IgD-negative memory B cell (primary cell): ENCODE data around the gene RPL3. TPM values are rescaled to one million over a fixed set of nuclear protein-coding genes. Genes with fewer than 3 reads are reported as not detected.
A peak's percentile ranks its signal among the peaks of the same experiment; 100 is the strongest.

Source experiments
- H3K27ac Mint-ChIP-seq, 3 donors: one replicate each; pipeline ENCODE4 v1.8.0; 2020 to 2022; ENCODE audit warnings: mild to moderate bottlenecking in 3 of 3, mixed read lengths in 3 of 3, moderate library complexity in 1 of 3
- H3K27me3 Mint-ChIP-seq: one replicate; pipeline ENCODE4 v1.8.0; 2021; ENCODE audit warnings: mixed read lengths
- H3K36me3 Mint-ChIP-seq: one replicate; pipeline ENCODE4 v1.8.0; 2020; ENCODE audit warnings: mild to moderate bottlenecking, mixed read lengths
- H3K4me1 Mint-ChIP-seq, 3 donors: one replicate each; pipeline ENCODE4 v1.8.0; 2020 to 2022; ENCODE audit warnings: mixed read lengths in 3 of 3, mild to moderate bottlenecking in 1 of 3
- H3K4me3 Mint-ChIP-seq, 4 donors: one replicate each; pipeline ENCODE4 v1.8.0; 2020 to 2022; ENCODE audit warnings: mild to moderate bottlenecking in 4 of 4, mixed read lengths in 4 of 4, moderate library complexity in 3 of 4
- H3K9me3 Mint-ChIP-seq, 3 donors: one replicate each; pipeline ENCODE4 v1.8.0; 2020 to 2021; ENCODE audit warnings: mixed read lengths in 3 of 3, mild to moderate bottlenecking in 1 of 3
- polyA plus RNA-seq: library from polyadenylated mRNA; unstranded; fragments of 300-500 nt; fragmentation: Illumina TruSeq; gene quantifications from one replicate; pipeline ENCODE4 v1.2.3, GENCODE V29; 2021

RPL3 gene
- polyA plus RNA-seq, 1 donor from 2014 or later = 4,030 TPM

DNA sequence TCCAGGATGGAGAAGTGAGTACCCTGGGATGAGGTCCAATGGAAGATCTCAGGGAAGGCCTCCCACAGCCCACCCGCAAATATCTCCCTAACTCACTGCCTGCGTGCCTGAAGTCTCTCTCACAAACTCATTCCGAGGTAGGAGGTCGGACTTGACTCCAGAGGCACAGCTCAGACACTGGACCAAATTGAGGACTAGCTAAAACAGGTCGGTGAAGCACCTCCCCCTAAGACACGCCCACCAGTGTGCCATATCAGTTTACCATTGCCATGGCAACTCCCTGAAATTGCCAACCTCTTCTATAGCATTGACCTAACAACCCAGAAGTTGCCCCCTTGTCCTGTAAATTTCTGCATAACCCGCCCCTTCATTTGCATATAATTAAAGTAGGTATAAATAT is 17.5 kb downstream of the RPL3 start:
- H3K4me1 Mint-ChIP-seq = peaks cover 15 to 23% (median 22%) of the 10 kb centered on the region in 3 donors
- H3K36me3 Mint-ChIP-seq = no peaks in the 10 kb centered on the region
- no peaks in the 10 kb centered on the region for H3K9me3 Mint-ChIP-seq
- H3K27ac Mint-ChIP-seq = no peak overlapping the region
- peaks cover 2% of the 10 kb centered on the region for H3K27me3 Mint-ChIP-seq
- no peak overlapping the region for H3K4me3 Mint-ChIP-seq

DNA sequence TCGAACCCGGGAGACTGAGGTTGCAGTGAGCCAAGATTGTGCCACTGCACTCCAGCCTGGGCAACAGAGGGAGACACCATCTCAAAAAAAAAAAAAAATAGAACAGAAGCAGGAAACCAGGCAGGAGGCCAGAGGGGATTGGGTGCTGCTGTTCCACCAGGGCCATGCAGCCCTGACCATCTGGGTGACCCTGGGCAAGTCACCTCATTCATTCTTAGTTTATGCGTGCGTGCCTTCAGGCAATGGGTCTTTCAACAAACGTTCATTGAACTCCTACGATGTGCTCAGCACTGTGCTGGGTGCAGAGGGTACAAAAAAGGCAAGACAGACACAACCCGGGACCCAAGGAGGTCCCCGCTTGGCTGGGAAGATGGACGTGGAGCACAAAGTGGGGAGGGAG is 18.3 kb downstream of the RPL3 start:
- Mint-ChIP-seq H3K9me3 (no peaks in the 10 kb centered on the region), H3K27me3 (peaks cover 2% of the 10 kb centered on the region), H3K4me3 (peak overlapping the region in 1 of 4 donors; percentile 79), H3K4me1 (peaks cover 15 to 23% (median 19%) of the 10 kb centered on the region in 3 donors), H3K36me3 (no peaks in the 10 kb centered on the region), H3K27ac (no peak overlapping the region)

DNA sequence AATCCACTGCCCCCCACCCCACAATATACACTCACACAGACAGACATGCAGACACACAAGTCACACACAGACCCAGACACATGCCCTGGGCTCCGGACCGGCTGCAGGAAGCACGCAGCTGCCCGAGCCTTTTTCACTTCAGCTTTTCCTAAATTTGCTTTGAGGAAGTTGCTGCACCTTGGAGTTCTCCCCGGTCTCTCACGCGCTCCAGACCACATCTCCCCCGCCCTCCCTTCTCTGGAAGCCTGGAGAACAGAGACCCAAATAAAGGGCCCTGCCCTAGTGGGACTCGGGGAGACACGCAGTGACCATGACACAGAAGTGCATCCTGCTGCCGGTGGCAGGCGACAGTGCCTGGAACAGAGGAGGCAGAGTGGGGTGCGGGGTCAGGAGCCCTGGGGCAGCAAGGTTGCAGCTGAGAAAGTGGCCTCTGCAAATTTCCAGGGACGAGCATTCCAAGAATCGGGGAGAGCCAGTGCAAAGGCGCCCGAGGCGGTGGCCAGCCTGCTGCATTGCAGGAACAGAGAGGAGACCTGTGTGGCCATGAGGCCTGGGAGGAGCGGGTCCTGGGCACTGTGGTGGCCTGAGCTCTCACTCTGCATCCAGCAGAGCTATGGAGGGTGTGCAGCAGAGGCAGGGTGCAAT is 19.1 kb downstream of the RPL3 start:
- H3K9me3 Mint-ChIP-seq = no peaks in the 10 kb centered on the region
- H3K4me3 Mint-ChIP-seq = peak overlapping the region; percentile 21 to 91 (median 58)
- peak overlapping the region in 2 of 3 donors; percentile 42 to 47 for H3K27ac Mint-ChIP-seq
- no peaks in the 10 kb centered on the region for H3K36me3 Mint-ChIP-seq
- H3K27me3 Mint-ChIP-seq = peaks cover 2% of the 10 kb centered on the region
- H3K4me1 Mint-ChIP-seq = peaks cover 15 to 23% (median 19%) of the 10 kb centered on the region in 3 donors

DNA sequence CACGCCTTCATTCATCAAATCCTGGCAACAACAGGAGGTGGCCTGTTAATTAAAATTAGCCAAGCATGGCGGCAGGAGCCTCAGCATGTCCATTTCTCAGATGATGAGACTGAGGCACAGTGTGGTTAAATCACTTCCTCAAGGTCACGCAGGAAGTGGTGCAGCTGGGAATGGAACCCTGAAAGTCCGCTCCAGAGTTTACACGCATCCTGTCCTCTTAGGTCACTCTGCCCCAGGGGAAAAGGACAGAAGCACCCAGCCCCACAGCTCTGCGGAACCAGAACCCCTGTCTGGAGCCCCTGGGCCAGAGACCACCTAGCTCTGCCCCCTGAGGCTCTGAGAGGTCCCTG is 19.6 kb downstream of the RPL3 start:
- peaks cover 15 to 23% (median 19%) of the 10 kb centered on the region in 3 donors for H3K4me1 Mint-ChIP-seq
- no peaks in the 10 kb centered on the region for H3K36me3 Mint-ChIP-seq
- no peaks in the 10 kb centered on the region for H3K9me3 Mint-ChIP-seq
- peak overlapping the region in 1 of 3 donors; percentile 42 for H3K27ac Mint-ChIP-seq
- peaks cover 2% of the 10 kb centered on the region for H3K27me3 Mint-ChIP-seq
- H3K4me3 Mint-ChIP-seq = peak overlapping the region; percentile 21 to 91 (median 58)

DNA sequence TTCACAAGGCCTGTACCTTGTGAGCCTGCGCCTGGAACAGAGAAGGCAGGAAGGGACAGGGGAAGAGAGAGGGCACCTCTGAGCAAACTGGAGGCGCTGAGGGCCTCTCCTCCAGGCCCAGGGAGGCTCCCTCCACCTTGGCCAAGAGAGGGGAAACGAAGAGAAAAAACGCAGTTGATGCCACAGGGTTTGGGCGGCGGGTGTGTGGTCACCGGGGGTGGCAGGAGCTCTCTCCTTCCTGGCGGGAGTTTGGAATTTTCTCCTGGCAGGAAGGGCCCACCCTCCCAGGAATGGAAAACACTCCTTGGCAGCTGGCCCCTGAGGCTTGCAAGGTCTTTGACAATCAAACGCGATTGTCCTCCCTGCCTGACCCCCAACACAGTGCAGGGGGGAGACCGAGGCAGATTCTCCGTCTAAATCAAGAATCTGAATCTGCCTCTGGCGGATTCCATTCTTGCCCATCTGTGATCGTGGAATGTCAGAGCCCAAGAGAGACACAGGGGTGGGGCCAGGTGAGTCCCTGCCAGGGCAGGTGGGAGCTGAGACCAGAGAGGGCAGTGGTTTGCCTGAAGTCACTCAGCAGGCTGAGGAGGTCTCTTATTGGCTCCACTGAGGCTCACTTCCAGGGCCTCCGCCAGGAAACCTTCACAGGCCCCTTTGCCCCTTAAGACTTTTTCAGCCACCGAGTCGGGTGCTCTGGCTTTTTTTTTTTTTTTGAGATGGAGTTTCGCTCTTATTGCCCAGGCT is 21.0 kb downstream of the RPL3 start:
- H3K4me3 Mint-ChIP-seq = no peak overlapping the region
- H3K4me1 Mint-ChIP-seq = peaks cover 15 to 23% (median 19%) of the 10 kb centered on the region in 3 donors
- no peak overlapping the region for H3K27ac Mint-ChIP-seq
- H3K27me3 Mint-ChIP-seq = peaks cover 2% of the 10 kb centered on the region
- no peaks in the 10 kb centered on the region for H3K9me3 Mint-ChIP-seq
- H3K36me3 Mint-ChIP-seq = no peaks in the 10 kb centered on the region

DNA sequence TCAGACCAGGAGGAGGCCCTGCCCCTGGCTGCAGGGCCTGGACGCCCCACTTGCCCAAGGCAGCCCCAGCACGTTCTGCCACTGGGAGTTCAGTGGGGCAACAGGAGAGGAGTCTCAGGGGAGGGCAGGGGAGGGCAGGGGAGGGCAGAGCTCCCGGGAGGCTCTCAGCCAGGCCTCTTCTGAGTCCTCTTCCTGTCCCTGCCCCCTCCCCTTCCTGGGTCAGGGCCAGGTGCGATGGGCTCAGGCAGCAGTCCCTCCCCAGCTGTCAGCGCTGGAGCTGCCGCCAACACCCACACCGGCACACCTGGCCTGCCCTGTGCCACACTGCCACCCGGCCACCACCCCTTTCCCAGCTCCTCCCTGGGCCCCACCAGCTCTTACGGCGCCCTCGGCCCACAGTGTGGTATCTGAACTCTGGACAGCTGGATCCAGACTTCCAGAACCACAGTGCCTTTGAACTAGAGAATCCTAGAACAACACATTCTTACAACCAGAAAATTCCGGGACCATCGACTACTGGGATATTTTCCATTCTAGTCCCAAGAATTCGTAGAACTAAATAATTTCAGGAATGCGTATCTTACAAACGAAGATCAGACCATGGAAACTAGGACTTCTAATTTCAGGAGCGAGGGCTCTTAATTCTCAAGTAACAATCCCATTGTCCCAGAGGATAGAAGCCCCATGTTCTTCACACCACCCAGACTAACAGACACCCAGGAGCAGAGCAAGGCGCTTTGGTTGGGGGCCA is 21.8 kb downstream of the RPL3 start:
- Mint-ChIP-seq H3K36me3 (no peaks in the 10 kb centered on the region), H3K9me3 (no peaks in the 10 kb centered on the region), H3K4me3 (no peak overlapping the region), H3K27ac (peak overlapping the region in 1 of 3 donors; percentile 24), H3K27me3 (peaks cover 2% of the 10 kb centered on the region), H3K4me1 (peaks cover 15 to 23% (median 19%) of the 10 kb centered on the region in 3 donors)

DNA sequence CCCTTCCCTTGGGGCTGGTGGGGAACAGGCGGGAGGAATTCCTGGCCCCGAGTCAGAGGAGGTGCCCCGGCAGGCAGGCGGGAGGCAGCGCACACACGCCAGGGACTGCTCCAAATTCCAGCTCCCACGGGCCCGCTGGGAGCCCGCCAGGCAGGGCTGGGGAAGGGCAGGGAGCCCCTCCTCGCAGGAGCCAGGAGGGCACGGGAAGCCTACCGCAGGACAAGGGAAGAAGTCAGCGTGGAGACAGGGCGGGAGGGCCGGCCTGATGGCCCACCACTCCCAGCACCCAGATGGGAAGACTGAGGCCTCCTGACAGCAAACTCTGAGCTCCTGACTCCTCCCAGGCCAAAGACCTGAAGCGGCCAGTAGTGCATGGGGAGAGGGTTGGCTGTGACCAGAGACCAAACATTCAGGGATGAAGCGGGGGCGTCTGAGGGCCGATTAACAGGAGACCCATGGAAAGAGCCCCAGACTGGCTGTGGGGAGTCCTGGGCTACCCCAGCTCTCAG is 22.4 kb downstream of the RPL3 start:
- H3K4me3 Mint-ChIP-seq = no peak overlapping the region

DNA sequence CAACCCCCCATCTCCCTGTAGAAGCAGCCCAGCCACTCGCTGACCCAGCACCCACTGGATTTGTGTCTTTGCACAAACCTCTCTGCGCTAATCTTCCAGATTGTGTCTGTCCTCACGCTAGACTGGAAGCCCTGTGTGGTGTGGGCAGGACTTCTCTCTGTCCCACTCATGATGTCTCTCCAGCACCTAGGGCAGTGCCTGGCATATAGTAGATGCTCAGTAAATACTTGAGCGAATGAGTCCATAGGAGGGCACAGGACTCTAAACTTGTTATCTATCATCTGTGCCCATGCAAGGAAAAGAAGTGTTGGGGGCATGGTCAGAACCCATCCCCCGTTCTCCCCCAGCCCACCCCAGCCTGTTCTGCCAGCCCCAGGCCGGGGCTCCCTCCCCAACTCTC is 22.9 kb downstream of the RPL3 start:
- H3K9me3 Mint-ChIP-seq = no peaks in the 10 kb centered on the region
- H3K4me3 Mint-ChIP-seq = no peak overlapping the region
- peak overlapping the region in 1 of 3 donors; percentile 19 for H3K27ac Mint-ChIP-seq
- peaks cover 2% of the 10 kb centered on the region for H3K27me3 Mint-ChIP-seq
- no peaks in the 10 kb centered on the region for H3K36me3 Mint-ChIP-seq
- H3K4me1 Mint-ChIP-seq = peaks cover 15 to 20% (median 19%) of the 10 kb centered on the region in 3 donors

More for the DNA sequence above, 22.4 kb downstream of the RPL3 start:
- Mint-ChIP-seq H3K27ac (no peak overlapping the region), H3K9me3 (no peaks in the 10 kb centered on the region), H3K36me3 (no peaks in the 10 kb centered on the region), H3K4me1 (peaks cover 15 to 22% (median 19%) of the 10 kb centered on the region in 3 donors), H3K27me3 (peaks cover 2% of the 10 kb centered on the region)

DNA sequence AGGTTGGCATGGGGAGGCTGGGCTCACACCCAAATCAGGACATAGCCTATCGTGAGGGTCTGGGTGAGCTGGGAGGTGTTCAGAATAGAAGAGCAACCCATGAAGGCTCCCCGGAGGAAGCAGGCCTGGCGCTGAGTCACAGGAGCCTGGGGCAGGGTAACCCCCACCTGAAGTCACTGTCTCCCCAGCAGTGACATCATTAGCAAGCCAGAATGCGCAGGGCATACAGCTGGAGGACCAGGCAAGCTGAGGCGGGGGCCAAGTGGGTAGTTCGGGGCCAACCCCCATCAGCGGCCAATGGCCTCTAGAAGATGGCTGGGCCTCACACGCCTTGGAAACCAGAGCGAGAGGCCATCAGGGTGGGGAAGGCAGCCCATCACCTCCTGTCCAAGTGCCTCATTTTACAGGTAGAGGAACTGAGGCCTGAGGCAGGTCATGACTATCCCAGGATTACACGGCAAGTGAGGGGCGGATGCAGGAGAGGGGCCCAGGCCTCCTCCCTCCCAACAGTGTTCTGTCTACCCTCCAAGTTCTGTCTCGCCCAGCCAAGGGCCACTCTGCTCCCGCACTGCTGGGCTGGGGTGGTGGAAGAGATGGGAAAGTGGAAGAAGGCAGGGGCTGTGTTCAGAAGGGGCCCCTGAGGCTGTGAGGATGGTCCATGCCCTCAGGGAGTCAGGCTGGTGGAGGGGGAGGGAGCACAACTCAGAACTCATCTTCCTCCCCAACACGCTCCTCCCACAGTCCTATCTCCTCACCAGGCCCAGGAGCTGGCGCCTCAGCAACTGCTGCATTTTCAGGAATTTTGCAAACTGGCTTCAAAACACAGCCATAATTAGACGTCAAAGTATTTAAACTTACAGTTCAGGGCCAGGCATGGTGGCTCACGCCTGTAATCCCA is 24.6 kb downstream of the RPL3 start:
- no peaks in the 10 kb centered on the region for H3K36me3 Mint-ChIP-seq
- no peaks in the 10 kb centered on the region for H3K9me3 Mint-ChIP-seq
- H3K4me3 Mint-ChIP-seq = no peak overlapping the region
- peaks cover 2% of the 10 kb centered on the region for H3K27me3 Mint-ChIP-seq
- H3K27ac Mint-ChIP-seq = no peak overlapping the region
- peaks cover 7 to 11% (median 9%) of the 10 kb centered on the region in 3 donors for H3K4me1 Mint-ChIP-seq

DNA sequence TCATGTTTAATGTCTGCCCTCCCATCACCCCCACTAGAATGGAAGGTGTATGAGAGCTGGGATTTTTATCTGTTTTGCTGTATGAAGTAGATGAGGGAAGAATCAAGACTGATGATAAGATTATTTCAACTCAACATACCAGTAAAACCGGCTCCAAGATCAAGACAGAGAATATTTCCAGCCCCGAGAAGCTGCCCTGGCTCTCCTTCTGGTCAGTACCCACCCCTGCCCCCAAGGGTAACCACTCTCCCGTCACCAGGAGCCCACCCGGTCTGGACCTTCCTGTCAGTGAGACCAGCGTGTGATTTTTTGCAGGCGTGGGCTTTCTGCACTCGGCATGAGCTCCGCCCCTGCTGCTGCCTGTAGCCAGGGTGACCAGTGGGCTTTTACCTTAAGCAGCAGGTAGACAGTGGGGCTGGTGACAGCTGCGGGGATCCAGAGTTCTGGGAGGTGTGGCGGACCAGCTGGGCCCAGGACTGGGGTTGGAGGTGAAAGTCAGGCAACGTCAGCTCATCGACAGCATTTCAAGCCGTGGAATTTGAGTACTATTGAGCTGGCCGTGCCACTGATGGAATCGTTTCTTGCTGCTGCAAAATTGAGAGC is 25.6 kb downstream of the RPL3 start:
- Mint-ChIP-seq H3K4me1 (peaks cover 3 to 5% (median 4%) of the 10 kb centered on the region in 3 donors), H3K4me3 (no peak overlapping the region), H3K9me3 (no peaks in the 10 kb centered on the region), H3K27me3 (peaks cover 2% of the 10 kb centered on the region), H3K27ac (no peak overlapping the region), H3K36me3 (no peaks in the 10 kb centered on the region)

DNA sequence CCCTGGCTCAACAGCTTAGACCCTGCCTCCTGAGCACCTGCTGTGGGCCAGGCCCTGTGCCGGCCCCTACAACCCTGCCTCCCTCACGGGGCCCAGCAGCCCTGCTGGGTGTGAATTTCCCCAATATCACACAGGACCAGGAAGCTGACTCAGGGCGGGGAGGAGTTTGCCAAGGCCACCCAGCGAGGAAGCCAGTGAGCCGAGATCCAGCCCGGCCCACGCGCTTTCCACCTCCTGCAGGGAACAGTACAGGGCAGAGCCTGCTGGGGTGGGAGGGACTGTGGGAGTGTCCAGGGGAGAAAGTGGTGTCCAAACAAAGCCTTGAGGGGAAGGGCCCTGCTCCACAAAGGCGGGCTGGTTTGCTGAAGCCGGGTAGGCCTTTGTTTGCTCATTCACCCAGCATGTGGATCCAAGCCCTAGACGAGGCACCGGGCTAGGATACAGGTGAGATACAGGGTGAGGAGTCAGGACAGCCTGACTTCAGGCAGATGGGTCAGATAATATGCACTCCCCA is 26.8 kb downstream of the RPL3 start:
- no peaks in the 10 kb centered on the region for H3K27me3 Mint-ChIP-seq
- no peaks in the 10 kb centered on the region for H3K9me3 Mint-ChIP-seq
- peaks cover 2% of the 10 kb centered on the region in 3 donors for H3K4me1 Mint-ChIP-seq
- H3K36me3 Mint-ChIP-seq = no peaks in the 10 kb centered on the region
- no peak overlapping the region for H3K27ac Mint-ChIP-seq
- no peak overlapping the region for H3K4me3 Mint-ChIP-seq

DNA sequence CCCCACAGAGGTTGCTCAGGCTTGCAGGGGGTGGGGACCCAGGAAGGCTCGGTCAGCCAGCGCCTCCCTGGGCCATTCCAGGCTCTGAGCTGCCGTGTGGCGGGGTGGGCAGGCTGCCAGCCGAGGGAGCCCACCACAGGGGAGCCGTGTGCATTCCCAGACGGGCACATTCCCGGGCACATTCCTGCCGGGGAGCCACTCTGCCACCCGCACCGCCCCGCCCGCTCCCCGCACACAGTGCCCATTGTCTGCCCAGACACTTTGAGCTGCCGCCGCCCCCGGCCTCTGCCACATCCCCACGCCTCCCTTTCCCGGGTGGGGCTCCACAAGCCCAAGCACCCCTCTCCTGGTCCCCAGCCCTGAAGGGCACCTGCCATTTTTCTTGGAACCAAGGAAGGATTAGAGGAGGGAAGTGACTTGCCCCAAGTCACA is 27.4 kb downstream of the RPL3 start:
- H3K36me3 Mint-ChIP-seq = no peaks in the 10 kb centered on the region
- peaks cover 7 to 8% (median 7%) of the 10 kb centered on the region in 3 donors for H3K4me1 Mint-ChIP-seq
- H3K9me3 Mint-ChIP-seq = no peaks in the 10 kb centered on the region
- H3K27ac Mint-ChIP-seq = no peak overlapping the region
- no peak overlapping the region for H3K4me3 Mint-ChIP-seq
- H3K27me3 Mint-ChIP-seq = no peaks in the 10 kb centered on the region

DNA sequence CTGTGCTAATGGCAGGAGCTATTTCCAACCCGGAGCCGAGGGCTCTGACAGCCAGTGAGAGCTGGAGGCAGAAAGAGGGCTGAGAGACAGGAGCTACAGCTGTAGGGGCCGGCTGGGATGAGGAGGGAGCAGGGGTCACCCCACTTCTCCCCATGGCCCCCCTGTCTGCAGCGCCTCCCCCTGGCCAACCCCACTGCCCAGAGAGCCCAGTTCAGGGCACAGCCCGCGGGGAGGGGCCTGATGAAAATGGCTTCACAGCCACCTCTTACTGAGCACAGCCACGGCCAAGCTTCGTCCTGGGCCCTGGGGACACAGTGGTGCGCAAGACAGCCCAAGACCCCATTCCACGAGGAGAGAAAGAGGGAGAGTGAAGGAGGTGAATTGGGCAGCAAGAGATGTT is 27.9 kb downstream of the RPL3 start:
- H3K27me3 Mint-ChIP-seq = no peaks in the 10 kb centered on the region
- H3K4me3 Mint-ChIP-seq = no peak overlapping the region
- peaks cover 12% of the 10 kb centered on the region in 3 donors for H3K4me1 Mint-ChIP-seq
- H3K9me3 Mint-ChIP-seq = no peaks in the 10 kb centered on the region
- H3K27ac Mint-ChIP-seq = no peak overlapping the region
- H3K36me3 Mint-ChIP-seq = peaks cover 1% of the 10 kb centered on the region

DNA sequence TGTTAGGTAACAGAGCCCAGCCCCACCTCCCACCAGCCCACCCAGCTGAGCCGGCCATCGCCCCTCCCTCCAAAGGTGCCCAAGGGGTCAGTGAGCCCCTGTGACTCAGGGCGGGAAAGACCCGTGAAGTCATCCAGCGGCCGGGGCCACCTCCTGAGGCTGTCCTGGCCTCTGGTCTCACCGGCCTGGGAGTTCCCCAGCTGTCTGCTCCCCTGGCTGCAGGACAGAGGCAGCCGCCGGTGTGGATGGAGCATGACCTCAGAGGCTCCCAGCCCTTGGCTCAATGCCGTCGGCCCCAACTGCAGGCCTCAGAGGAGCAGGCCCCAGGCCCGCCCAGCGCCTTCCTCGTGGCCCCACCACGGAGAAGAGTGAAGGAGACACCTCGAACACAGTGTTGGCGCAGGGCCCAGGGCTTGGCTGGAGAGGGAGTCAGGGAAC is 28.7 kb downstream of the RPL3 start:
- Mint-ChIP-seq H3K4me1 (peaks cover 12% of the 10 kb centered on the region in 3 donors), H3K27me3 (peaks cover 3% of the 10 kb centered on the region), H3K27ac (no peak overlapping the region), H3K9me3 (no peaks in the 10 kb centered on the region), H3K36me3 (peaks cover 1% of the 10 kb centered on the region), H3K4me3 (no peak overlapping the region)
